Measurements from ENCODE around the gene TARS3. TPM values are rescaled to one million over a fixed set of nuclear protein-coding genes. Genes with fewer than 3 reads are reported as not detected.
A peak's percentile ranks its signal among the peaks of the same experiment; 100 is the strongest.

The TARS3 gene
- total and polyA plus RNA-seq, 12 donors, result 8.1 to 42.5 (median 33.8) TPM

DNA sequence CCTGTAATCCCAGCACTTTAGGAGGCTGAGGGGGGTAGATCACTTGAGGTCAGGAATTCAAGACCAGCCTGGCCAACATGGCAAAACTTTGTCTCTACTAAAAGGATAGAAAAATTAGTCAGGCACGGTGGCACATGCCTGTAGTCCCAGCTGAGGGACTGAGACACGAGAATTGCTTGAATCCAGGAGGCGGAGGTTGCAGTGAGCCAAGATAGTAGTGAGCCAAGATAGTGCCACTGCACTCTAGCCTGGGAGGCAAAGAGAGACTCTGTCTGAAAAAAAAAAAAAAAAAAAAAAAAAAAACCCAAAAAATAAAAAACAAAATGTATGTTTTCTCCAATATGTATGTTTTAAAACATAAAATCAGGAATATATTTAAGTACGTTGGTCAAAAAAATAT is 16.3 kb downstream of the TARS3 start:
- Histone ChIP-seq H3K27ac (peak overlapping the region in 1 of 10 donors; percentile 13), H3K9me3 (no peaks in the 10 kb centered on the region), H3K4me1 (peaks cover 0 to 15% (median 0%) of the 10 kb centered on the region in 9 donors), H3K36me3 (peaks cover 0 to 99% (median 30%) of the 10 kb centered on the region in 9 donors), H3K27me3 (no peaks in the 10 kb centered on the region), H3K4me3 (no peak overlapping the region)
- 55 to 64% methylated on average over 4 of the region's 4 CpGs for WGBS, 2 donors
- intact Hi-C loops (cut with DNase I), result no loop called here
- ATAC-seq (peak in 2 of 8 donors; percentile 65), DNase-seq (no peak)
- TF ChIP-seq, protein P1, sequence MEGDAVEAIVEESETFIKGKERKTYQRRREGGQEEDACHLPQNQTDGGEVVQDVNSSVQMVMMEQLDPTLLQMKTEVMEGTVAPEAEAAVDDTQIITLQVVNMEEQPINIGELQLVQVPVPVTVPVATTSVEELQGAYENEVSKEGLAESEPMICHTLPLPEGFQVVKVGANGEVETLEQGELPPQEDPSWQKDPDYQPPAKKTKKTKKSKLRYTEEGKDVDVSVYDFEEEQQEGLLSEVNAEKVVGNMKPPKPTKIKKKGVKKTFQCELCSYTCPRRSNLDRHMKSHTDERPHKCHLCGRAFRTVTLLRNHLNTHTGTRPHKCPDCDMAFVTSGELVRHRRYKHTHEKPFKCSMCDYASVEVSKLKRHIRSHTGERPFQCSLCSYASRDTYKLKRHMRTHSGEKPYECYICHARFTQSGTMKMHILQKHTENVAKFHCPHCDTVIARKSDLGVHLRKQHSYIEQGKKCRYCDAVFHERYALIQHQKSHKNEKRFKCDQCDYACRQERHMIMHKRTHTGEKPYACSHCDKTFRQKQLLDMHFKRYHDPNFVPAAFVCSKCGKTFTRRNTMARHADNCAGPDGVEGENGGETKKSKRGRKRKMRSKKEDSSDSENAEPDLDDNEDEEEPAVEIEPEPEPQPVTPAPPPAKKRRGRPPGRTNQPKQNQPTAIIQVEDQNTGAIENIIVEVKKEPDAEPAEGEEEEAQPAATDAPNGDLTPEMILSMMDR (IDR thresholded peaks at IDR 0.05), result no peak

- H3K36me3 ChIP-seq, result peaks cover 0 to 99% (median 44%) of the 10 kb centered on the region in 9 donors
- no peaks in the 10 kb centered on the region for H3K27me3 ChIP-seq
- DNase-seq (no peak), ATAC-seq (no peak)
- TF ChIP-seq, protein P1 (IDR thresholded peaks at IDR 0.05), result no peak
- H3K27ac ChIP-seq, result no peak overlapping the region
- H3K4me1 ChIP-seq, result no peaks in the 10 kb centered on the region
- intact Hi-C loops (cut with DNase I), result no loop called here
- WGBS, 2 donors, result 54 to 56% methylated on average over 4 of the region's 4 CpGs
- H3K9me3 ChIP-seq, result no peaks in the 10 kb centered on the region
- H3K4me3 ChIP-seq, result no peak overlapping the region
Observed at GRCh38 chr15:101702077-101702476, 22.2 kb downstream of the TARS3 start.

DNA sequence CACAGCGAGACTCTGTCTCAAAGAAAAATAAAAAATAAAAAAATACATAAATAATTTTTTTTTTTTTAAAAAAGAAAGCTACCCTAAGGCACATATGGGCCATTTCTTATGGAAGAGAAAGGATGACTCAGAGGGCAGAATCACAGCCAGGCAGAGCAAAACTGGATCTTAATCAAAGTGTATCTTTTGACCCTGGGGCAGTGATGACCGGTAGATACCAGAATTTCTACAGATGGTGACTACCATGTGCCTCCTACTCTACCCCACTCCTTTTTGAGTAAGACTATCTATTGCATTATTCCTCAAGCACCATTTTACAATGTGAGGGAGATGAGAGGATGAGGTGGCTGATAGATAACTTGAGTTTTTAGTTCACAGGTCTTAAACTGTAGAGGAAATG is 26.0 kb downstream of the TARS3 start:
- Histone ChIP-seq H3K27ac (no peak overlapping the region), H3K4me3 (no peak overlapping the region), H3K36me3 (peaks cover 0 to 100% (median 44%) of the 10 kb centered on the region in 9 donors), H3K27me3 (no peaks in the 10 kb centered on the region), H3K4me1 (no peaks in the 10 kb centered on the region), H3K9me3 (no peaks in the 10 kb centered on the region)
- no peak for DNase-seq
- no peak for ATAC-seq
- intact Hi-C loops (cut with DNase I), result no loop called here
- WGBS, 2 donors, result 94 to 96% methylated on average over 2 of the region's 2 CpGs
- TF ChIP-seq, protein P1 (IDR thresholded peaks at IDR 0.05), result no peak

DNA sequence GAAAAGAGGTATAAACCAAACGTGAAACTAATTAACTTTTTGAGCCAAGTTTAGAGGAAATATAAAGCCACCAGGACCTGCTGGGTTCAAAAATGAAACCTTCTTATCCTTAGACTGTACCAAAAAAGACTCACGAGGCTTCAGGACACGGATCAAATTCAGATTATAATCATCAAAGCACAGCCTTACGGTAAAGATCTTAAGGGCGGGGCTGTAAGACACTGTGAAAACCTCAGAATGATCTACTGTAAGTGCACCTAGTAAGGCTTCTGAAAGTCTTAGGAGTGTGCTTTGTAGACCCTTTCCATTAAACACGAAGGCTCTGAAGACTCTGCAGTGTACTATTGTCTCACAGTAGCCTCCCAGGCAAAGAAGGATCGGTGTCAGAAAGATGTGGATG is 26.8 kb downstream of the TARS3 start:
- no peak overlapping the region for H3K4me3 ChIP-seq
- TF ChIP-seq, protein P1 (IDR thresholded peaks at IDR 0.05), result no peak
- no peak for DNase-seq

More for the DNA sequence above, 26.8 kb downstream of the TARS3 start:
- 93 to 94% methylated on average over 7 of the region's 7 CpGs for WGBS, 2 donors
- Histone ChIP-seq H3K27ac (no peak overlapping the region), H3K9me3 (no peaks in the 10 kb centered on the region), H3K36me3 (peaks cover 0 to 100% (median 45%) of the 10 kb centered on the region in 9 donors), H3K4me1 (no peaks in the 10 kb centered on the region), H3K27me3 (no peaks in the 10 kb centered on the region)
- ATAC-seq, result no peak
- intact Hi-C loops (cut with DNase I), result no loop called here
